H1 (cell line): ENCODE data around the gene QRICH2. TPM values are rescaled to one million over a fixed set of nuclear protein-coding genes. Genes with fewer than 3 reads are reported as not detected.

Experiments
- BCL11A ChIP-seq, 2 experiments: IDR thresholded peaks; one replicate each; pipeline ENCODE4 v1.6.1; 2011; ENCODE audit warnings: low read depth in 2 of 2, low read length in 2 of 2, mild to moderate bottlenecking in 2 of 2
- BRCA1 ChIP-seq: IDR thresholded peaks from 2 replicates; pipeline ENCODE4 v1.6.1; 2012; ENCODE audit warnings: low read depth, low read length, improper control_type of control experiment
- CHD1 ChIP-seq: IDR thresholded peaks from 2 replicates; pipeline ENCODE4 v1.6.1; 2012; ENCODE audit warnings: low read depth, low read length, improper control_type of control experiment
- CTBP2 ChIP-seq: IDR thresholded peaks from 2 replicates; pipeline ENCODE4 v1.7.0; 2011; ENCODE audit warnings: borderline replicate concordance, mild to moderate bottlenecking, moderate library complexity, mixed read lengths, low read length; ENCODE audit not compliant: insufficient read depth, insufficient read length
- CTCF ChIP-seq, 3 experiments: IDR thresholded peaks; 1 replicate in 2 of 3; 2 replicates in 1 of 3; pipeline versions ENCODE4 v1.5.1 to v1.6.1; 2011; ENCODE audit warnings: low read length in 3 of 3, mild to moderate bottlenecking in 3 of 3, inconsistent platforms in 2 of 3, low read depth in 1 of 3, moderate library complexity in 1 of 3; ENCODE audit not compliant: insufficient read depth in 1 of 3; ENCODE audit errors: control extremely low read depth in 1 of 3
- EGR1 ChIP-seq: IDR thresholded peaks from 2 replicates; pipeline ENCODE4 v1.6.1; 2011; ENCODE audit warnings: low read depth, low read length, borderline replicate concordance
- POLR2AphosphoS5 ChIP-seq: IDR thresholded peaks from 2 replicates; pipeline ENCODE4 v1.6.1; 2011; ENCODE audit warnings: low read depth, low read length
- SIRT6 ChIP-seq: IDR thresholded peaks from one replicate; pipeline ENCODE4 v1.7.1; 2012; ENCODE audit warnings: low read length, inconsistent platforms
- ZNF274 ChIP-seq: IDR thresholded peaks from 2 replicates; pipeline ENCODE4 v1.7.0; 2012; ENCODE audit warnings: low read length, borderline replicate concordance; ENCODE audit errors: extremely low read depth
- polyA plus RNA-seq, 7 experiments: library from polyadenylated mRNA; depleted of rRNA in 3 of 7; stranded (reverse) in 5 of 7; unstranded in 2 of 7; fragments of >200 nt in 5 of 7; fragments of 200-250 nt in 2 of 7; gene quantifications; 1 replicate in 5 of 7; 2 replicates in 1 of 7; 4 replicates in 1 of 7; pipeline versions ENCODE4 v1.2.1 to v1.2.3, GENCODE V29; 2011 to 2013; ENCODE audit warnings: missing spikeins in 2 of 7, mixed read lengths in 2 of 7
- total RNA-seq: library from RNA; stranded (reverse); fragmentation: NEBNext Ultra II Directional; extraction: Animal tissue kit (Norgen Biotek cat#: 25700); gene quantifications from 2 replicates; pipeline ENCODE4 v1.2.1, GENCODE V29; 2021

The QRICH2 gene
- total and polyA plus RNA-seq, 2 of the 8 experiments (the other 6 are each of a cell fraction or from before 2014, with no cell fraction given): 2.8 to 3.8 TPM

GRCh38 chr17:76354317-76354729, 46.2 kb upstream of the QRICH2 start (continued):
- no peak for TF ChIP-seq CTCF (IDR thresholded peaks at IDR 0.05; ENCODE audit: control extremely low read depth in 1 of 3, insufficient read depth in 1 of 3, low read depth in 1 of 3, low read length in 3 of 3)
- TF ChIP-seq POLR2AphosphoS5: no peak
- TF ChIP-seq CTBP2: no peak
- TF ChIP-seq SIRT6: no peak
- TF ChIP-seq BCL11A (IDR thresholded peaks at IDR 0.05; ENCODE audit: low read depth in 2 of 2, low read length in 2 of 2): no peak
- no peak for TF ChIP-seq EGR1
- TF ChIP-seq CHD1: no peak
- no peak for TF ChIP-seq BRCA1
- TF ChIP-seq ZNF274: no peak
